Testis (tissue), 3 donors: ENCODE data around the gene RBM28. TPM values are rescaled to one million over a fixed set of nuclear protein-coding genes. Genes with fewer than 3 reads are reported as not detected.

Experiments
- DNase-seq: peaks from one replicate; pipeline ENCODE4 v3.0.0-alpha.2; 2019
- H3K27ac ChIP-seq, 2 donors: fragments of 200-600 bp; sonication (generic); one replicate each; pipeline ENCODE4 v1.5.1; 2019
- H3K27me3 ChIP-seq: fragments of 200-600 bp; sonication (generic); one replicate; pipeline ENCODE4 v1.5.1; 2019
- H3K36me3 ChIP-seq: fragments of 200-600 bp; sonication (generic); one replicate; pipeline ENCODE4 v1.5.1; 2017; ENCODE audit warnings: low read depth; ENCODE audit errors: missing control alignments
- H3K4me1 ChIP-seq: fragments of 200-600 bp; sonication (generic); one replicate; pipeline ENCODE4 v1.5.1; 2019
- H3K4me3 ChIP-seq, 2 donors: fragments of 200-600 bp; sonication (generic); one replicate each; pipeline ENCODE4 v1.5.1; 2017 to 2019
- H3K9me3 ChIP-seq: fragments of 200-600 bp; sonication (generic); one replicate; pipeline ENCODE4 v1.5.1; 2017
- CTCF ChIP-seq, 3 experiments: fragments of 450-650 bp in 2 of 3; fragments of 200-600 bp in 1 of 3; sonication (generic) in 1 of 3; IDR thresholded peaks; one replicate each; pipeline ENCODE4 v1.5.1; 2016 to 2019; ENCODE audit warnings: antibody characterized with exemption in 3 of 3, mild to moderate bottlenecking in 2 of 3, moderate library complexity in 1 of 3
- POLR2A ChIP-seq: fragments of 450-650 bp; IDR thresholded peaks from one replicate; pipeline ENCODE4 v1.6.1; 2017; ENCODE audit warnings: antibody characterized with exemption, mild to moderate bottlenecking, moderate library complexity
- WGBS, 2 donors: methylation state at CpG; one replicate each; pipeline ENCODE4 v1.1.5; 2018; 5-methylcytosine and 5-hydroxymethylcytosine counted together
- intact Hi-C: fragments of 100-400 bp; cut with DNase I; formaldehyde crosslinking; loops from one replicate; pipeline ENCODE4 v1.15.1; 2023; ENCODE audit warnings: low total_unique reads
- polyA plus RNA-seq: library from polyadenylated mRNA; stranded (reverse); fragments of 350-450 nt; fragmentation: Illumina TruSeq; extraction: RNeasy Lipid Tissue Mini Kit (QIAGEN cat#74804); gene quantifications from one replicate; pipeline ENCODE4 v1.2.3, GENCODE V29; 2014; ENCODE audit warnings: low read depth, low replicate concordance; ENCODE audit not compliant: insufficient read depth
- total RNA-seq, 2 donors: library from RNA; depleted of rRNA; stranded (reverse); fragments of >200 nt; gene quantifications; one replicate each; pipeline ENCODE4 v1.2.3, GENCODE V29; 2016

RBM28 gene
- total and polyA plus RNA-seq, 3 donors from 2014 or later = 25.7 to 58.3 (median 54.5) TPM

- Histone ChIP-seq H3K36me3 (no peaks in the 10 kb centered on the region), H3K4me3 (no peak overlapping the region), H3K9me3 (no peaks in the 10 kb centered on the region), H3K4me1 (no peaks in the 10 kb centered on the region), H3K27me3 (no peaks in the 10 kb centered on the region), H3K27ac (no peak overlapping the region)
- TF ChIP-seq CTCF (IDR thresholded peaks at IDR 0.05) (no peak), POLR2A (no peak)
- intact Hi-C loops = no loop called here
- 86 to 95% methylated on average over 3 of the region's 3 CpGs for WGBS, 2 donors
- no peak for DNase-seq
These were observed 32.4 kb upstream of the RBM28 start for GRCh38 chr7:128376077-128376476.

- H3K27ac ChIP-seq = no peak overlapping the region
- no peaks in the 10 kb centered on the region for H3K27me3 ChIP-seq
- WGBS, 2 donors = 72 to 80% methylated on average over 1 of the region's 1 CpG
- no peaks in the 10 kb centered on the region for H3K4me1 ChIP-seq
- no peak for DNase-seq
- no peaks in the 10 kb centered on the region for H3K9me3 ChIP-seq
- no peak overlapping the region for H3K4me3 ChIP-seq
- TF ChIP-seq CTCF (IDR thresholded peaks at IDR 0.05) (no peak), POLR2A (no peak)
- no peaks in the 10 kb centered on the region for H3K36me3 ChIP-seq
- intact Hi-C loops = no loop called here
These were observed 30.3 kb upstream of the RBM28 start for GRCh38 chr7:128374041-128374440.

- H3K36me3 ChIP-seq = no peaks in the 10 kb centered on the region
- no peak for DNase-seq
- no peak overlapping the region for H3K27ac ChIP-seq
- TF ChIP-seq POLR2A (no peak), CTCF (IDR thresholded peaks at IDR 0.05) (no peak)
- H3K4me1 ChIP-seq = no peaks in the 10 kb centered on the region
- H3K27me3 ChIP-seq = no peaks in the 10 kb centered on the region
- WGBS, 2 donors = 60 to 74% methylated on average over 2 of the region's 2 CpGs
- no peak overlapping the region for H3K4me3 ChIP-seq
- no peaks in the 10 kb centered on the region for H3K9me3 ChIP-seq
- intact Hi-C loops = no loop called here
These were observed 29.9 kb upstream of the RBM28 start for GRCh38 chr7:128373606-128374005.

- intact Hi-C loops = no loop called here
- WGBS, 2 donors = 90 to 92% methylated on average over 4 of the region's 4 CpGs
- no peak for DNase-seq
- Histone ChIP-seq H3K27me3 (no peaks in the 10 kb centered on the region), H3K9me3 (no peaks in the 10 kb centered on the region), H3K36me3 (no peaks in the 10 kb centered on the region), H3K4me1 (no peaks in the 10 kb centered on the region), H3K27ac (no peak overlapping the region), H3K4me3 (no peak overlapping the region)
- TF ChIP-seq POLR2A = no peak
- TF ChIP-seq CTCF (IDR thresholded peaks at IDR 0.05) = no peak
These were observed 26.8 kb upstream of the RBM28 start for GRCh38 chr7:128370491-128370890.

- intact Hi-C loops = no loop called here
- no peak overlapping the region for H3K27ac ChIP-seq
- H3K4me3 ChIP-seq = no peak overlapping the region
- no peaks in the 10 kb centered on the region for H3K9me3 ChIP-seq
- no peak for DNase-seq
- H3K27me3 ChIP-seq = no peaks in the 10 kb centered on the region
- no peaks in the 10 kb centered on the region for H3K36me3 ChIP-seq
- TF ChIP-seq POLR2A = no peak
- no peak for TF ChIP-seq CTCF (IDR thresholded peaks at IDR 0.05)
- H3K4me1 ChIP-seq = peaks cover 2% of the 10 kb centered on the region
These were observed 23.3 kb upstream of the RBM28 start for GRCh38 chr7:128366986-128367385.
